HL-60/S4 treated with phorbol 12-myristate 13-acetate at 8.2 ng/mL for 4 days and 3 days (cell line): ENCODE data around the gene ASXL2.

Source experiments
- in situ Hi-C: fragments of 300-500 bp; cut with MboI; formaldehyde crosslinking; loops from 2 replicates; pipeline ENCODE4 v1.15.0; 2022; ENCODE audit warnings: low sequenced_read_pairs

ASXL2 gene

GRCh38 chr2:25808006-25808383 lies 70.3 kb downstream of the ASXL2 start:
- in situ Hi-C loops: no loop called here

- in situ Hi-C loops: no loop called here
Measured at GRCh38 chr2:25806941-25807340, 71.3 kb downstream of the ASXL2 start.

- in situ Hi-C loops: no loop called here
Measured at GRCh38 chr2:25805987-25806386, 72.3 kb downstream of the ASXL2 start.

- in situ Hi-C loops: no loop called here
Measured at GRCh38 chr2:25804338-25804737, 73.9 kb downstream of the ASXL2 start.

GRCh38 chr2:25799301-25799700 lies 79.0 kb downstream of the ASXL2 start:
- in situ Hi-C loops: no loop called here

GRCh38 chr2:25797620-25798488 lies 80.4 kb downstream of the ASXL2 start:
- in situ Hi-C loops: no loop called here

- in situ Hi-C loops: no loop called here
Measured at GRCh38 chr2:25794544-25795276, 83.6 kb downstream of the ASXL2 start.

- in situ Hi-C loops: no loop called here
Measured at GRCh38 chr2:25790074-25790790, 88.1 kb downstream of the ASXL2 start.

- in situ Hi-C loops: no loop called here
Measured at GRCh38 chr2:25788457-25788856, 89.8 kb downstream of the ASXL2 start.

GRCh38 chr2:25787020-25787419 lies 91.3 kb downstream of the ASXL2 start:
- in situ Hi-C loops: no loop called here

- in situ Hi-C loops: no loop called here
Measured at GRCh38 chr2:25784404-25784803, 93.9 kb downstream of the ASXL2 start.

GRCh38 chr2:25777077-25777476 lies 101.2 kb downstream of the ASXL2 start:
- in situ Hi-C loops: no loop called here

- in situ Hi-C loops: no loop called here
Measured at GRCh38 chr2:25772078-25772477, 106.2 kb downstream of the ASXL2 start.

- in situ Hi-C loops: no loop called here
Measured at GRCh38 chr2:25763575-25763974, 114.7 kb downstream of the ASXL2 start.

- in situ Hi-C loops: no loop called here
Measured at GRCh38 chr2:25760297-25760696, 118.0 kb downstream of the ASXL2 start.

- in situ Hi-C loops: no loop called here
Measured at GRCh38 chr2:25758348-25758747, 119.9 kb downstream of the ASXL2 start.

- in situ Hi-C loops: no loop called here
Measured at GRCh38 chr2:25757906-25758305, 120.4 kb downstream of the ASXL2 start.

- in situ Hi-C loops: no loop called here
Measured at GRCh38 chr2:25756536-25756935, 121.8 kb downstream of the ASXL2 start.

GRCh38 chr2:25749676-25750075 lies 128.6 kb downstream of the ASXL2 start:
- in situ Hi-C loops: no loop called here

GRCh38 chr2:25744055-25744454 lies 134.2 kb downstream of the ASXL2 start:
- in situ Hi-C loops: no loop called here

- in situ Hi-C loops: no loop called here
Measured at GRCh38 chr2:25743132-25743830, 135.0 kb downstream of the ASXL2 start.
